GM06990 (cell line): Measurements from ENCODE around the gene GLYAT.

Experiments
- DNase-seq: peaks from one replicate; pipeline ENCODE4 v3.0.0-alpha.2; 2011; ENCODE audit not compliant: insufficient read length; ENCODE audit errors: extremely low read depth
- H3K27me3 ChIP-seq: replicated peaks from 2 replicates; pipeline ENCODE4 v1.6.0; 2011; ENCODE audit warnings: low read length; ENCODE audit not compliant: control insufficient read depth, insufficient read depth
- H3K36me3 ChIP-seq: 2 replicates; pipeline ENCODE4 v1.5.1; 2011; ENCODE audit warnings: low read length; ENCODE audit not compliant: control insufficient read depth, insufficient read depth
- H3K4me3 ChIP-seq: replicated peaks from 2 replicates; pipeline ENCODE4 v1.5.1; 2011; ENCODE audit warnings: low read depth, mild to moderate bottlenecking, control low read depth, low read length
- TF ChIP-seq, protein P1 (sequence below): IDR thresholded peaks from 2 replicates; pipeline ENCODE4 v1.5.1; 2011; ENCODE audit warnings: low read length, control low read depth, mild to moderate bottlenecking, inconsistent platforms; ENCODE audit not compliant: insufficient read depth, poor library complexity, severe bottlenecking

The GLYAT gene

GRCh38 chr11:58671983-58672633 lies 59.6 kb downstream of the GLYAT start:
- no peak overlapping the region for H3K4me3 ChIP-seq
- TF ChIP-seq, protein P1, sequence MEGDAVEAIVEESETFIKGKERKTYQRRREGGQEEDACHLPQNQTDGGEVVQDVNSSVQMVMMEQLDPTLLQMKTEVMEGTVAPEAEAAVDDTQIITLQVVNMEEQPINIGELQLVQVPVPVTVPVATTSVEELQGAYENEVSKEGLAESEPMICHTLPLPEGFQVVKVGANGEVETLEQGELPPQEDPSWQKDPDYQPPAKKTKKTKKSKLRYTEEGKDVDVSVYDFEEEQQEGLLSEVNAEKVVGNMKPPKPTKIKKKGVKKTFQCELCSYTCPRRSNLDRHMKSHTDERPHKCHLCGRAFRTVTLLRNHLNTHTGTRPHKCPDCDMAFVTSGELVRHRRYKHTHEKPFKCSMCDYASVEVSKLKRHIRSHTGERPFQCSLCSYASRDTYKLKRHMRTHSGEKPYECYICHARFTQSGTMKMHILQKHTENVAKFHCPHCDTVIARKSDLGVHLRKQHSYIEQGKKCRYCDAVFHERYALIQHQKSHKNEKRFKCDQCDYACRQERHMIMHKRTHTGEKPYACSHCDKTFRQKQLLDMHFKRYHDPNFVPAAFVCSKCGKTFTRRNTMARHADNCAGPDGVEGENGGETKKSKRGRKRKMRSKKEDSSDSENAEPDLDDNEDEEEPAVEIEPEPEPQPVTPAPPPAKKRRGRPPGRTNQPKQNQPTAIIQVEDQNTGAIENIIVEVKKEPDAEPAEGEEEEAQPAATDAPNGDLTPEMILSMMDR, result no peak
- no peak for DNase-seq
- H3K27me3 ChIP-seq, result no peaks in the 10 kb centered on the region
- H3K36me3 ChIP-seq, result no peaks in the 10 kb centered on the region

- Histone ChIP-seq H3K27me3 (no peaks in the 10 kb centered on the region), H3K36me3 (no peaks in the 10 kb centered on the region), H3K4me3 (no peak overlapping the region)
- TF ChIP-seq, protein P1, result no peak
- DNase-seq, result no peak
These were observed 71.7 kb downstream of the GLYAT start for GRCh38 chr11:58659910-58660570.

DNA sequence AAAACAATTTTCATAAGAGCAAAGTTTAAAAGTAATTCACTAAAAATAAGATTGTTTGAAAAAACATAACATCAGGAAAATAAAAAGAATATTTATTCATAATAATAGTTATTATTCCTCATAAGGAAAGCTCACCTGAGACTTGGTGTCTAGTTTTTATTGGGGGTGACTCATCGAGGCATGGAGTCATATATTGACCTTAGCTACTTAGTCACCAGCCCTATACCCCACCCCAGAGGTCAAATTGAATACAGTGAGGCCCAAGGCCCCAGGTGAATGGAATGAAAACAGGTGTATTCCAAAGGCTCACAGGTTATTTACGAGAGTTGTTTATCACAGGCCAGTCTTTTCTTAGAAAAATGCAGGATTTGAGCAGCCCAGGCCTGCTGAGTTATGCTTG lies 72.3 kb downstream of the GLYAT start:
- Histone ChIP-seq H3K27me3 (no peaks in the 10 kb centered on the region), H3K36me3 (no peaks in the 10 kb centered on the region), H3K4me3 (no peak overlapping the region)
- DNase-seq, result no peak
- TF ChIP-seq, protein P1, result no peak
